Prostate gland (tissue), 2 donors: ENCODE measurements around the gene TNRC6B. TPM values are rescaled to one million over a fixed set of nuclear protein-coding genes. Genes with fewer than 3 reads are reported as not detected.
A peak's percentile ranks its signal among the peaks of the same experiment; 100 is the strongest.

Experiments
- DNase-seq: peaks from one replicate; pipeline ENCODE4 v3.0.0-alpha.2; 2019; ENCODE audit warnings: low spot score
- H3K27ac ChIP-seq, 2 donors: fragments of 200-600 bp; sonication (generic); 2 replicates each; pipeline ENCODE4 v1.5.1; 2017 to 2019
- H3K27me3 ChIP-seq: fragments of 200-600 bp; sonication (generic); replicated peaks from 2 replicates; pipeline ENCODE4 v1.5.1; 2019; ENCODE audit not compliant: insufficient read depth
- H3K36me3 ChIP-seq, 2 donors: fragments of 200-600 bp; sonication (generic); 1 replicate in 1 of 2; 2 replicates in 1 of 2; pipeline versions ENCODE4 v1.5.1 to v1.8.1; 2017 to 2019
- H3K4me1 ChIP-seq: fragments of 200-600 bp; sonication (generic); replicated peaks from 2 replicates; pipeline ENCODE4 v1.5.1; 2019
- H3K4me3 ChIP-seq, 2 donors: fragments of 200-600 bp; sonication (generic); 2 replicates each; pipeline ENCODE4 v1.5.1; 2017 to 2019
- H3K9me3 ChIP-seq: fragments of 200-600 bp; sonication (generic); 2 replicates; pipeline ENCODE4 v1.5.1; 2017
- CTCF ChIP-seq, 4 experiments: fragments of 200-600 bp in 2 of 4; fragments of 450-650 bp in 2 of 4; sonication (generic) in 2 of 4; IDR thresholded peaks; 1 replicate in 3 of 4; 2 replicates in 1 of 4; pipeline ENCODE4 v1.5.1; 2016 to 2019; ENCODE audit warnings: antibody characterized with exemption in 4 of 4, mild to moderate bottlenecking in 2 of 4, moderate library complexity in 2 of 4
- POLR2A ChIP-seq: fragments of 450-650 bp; IDR thresholded peaks from one replicate; pipeline ENCODE4 v1.6.1; 2016; ENCODE audit warnings: antibody characterized with exemption, mild to moderate bottlenecking
- POLR2AphosphoS5 ChIP-seq: sonication (generic); formaldehyde crosslinking; IDR thresholded peaks from one replicate; pipeline ENCODE4 v1.6.1; 2017; ENCODE audit warnings: antibody characterized with exemption
- WGBS: methylation state at CpG from one replicate; pipeline ENCODE4 v1.1.5; 2018; 5-methylcytosine and 5-hydroxymethylcytosine counted together
- intact Hi-C: fragments of 100-400 bp; cut with DNase I; formaldehyde crosslinking; loops from one replicate; pipeline ENCODE4 v1.14.2; 2022
- total RNA-seq, 2 donors: library from RNA; depleted of rRNA; stranded (reverse); fragments of >200 nt; gene quantifications; one replicate each; pipeline ENCODE4 v1.1.0, GENCODE V29; 2016

TNRC6B gene
- total RNA-seq, 2 donors from 2014 or later = 43.8 to 118 TPM

DNA sequence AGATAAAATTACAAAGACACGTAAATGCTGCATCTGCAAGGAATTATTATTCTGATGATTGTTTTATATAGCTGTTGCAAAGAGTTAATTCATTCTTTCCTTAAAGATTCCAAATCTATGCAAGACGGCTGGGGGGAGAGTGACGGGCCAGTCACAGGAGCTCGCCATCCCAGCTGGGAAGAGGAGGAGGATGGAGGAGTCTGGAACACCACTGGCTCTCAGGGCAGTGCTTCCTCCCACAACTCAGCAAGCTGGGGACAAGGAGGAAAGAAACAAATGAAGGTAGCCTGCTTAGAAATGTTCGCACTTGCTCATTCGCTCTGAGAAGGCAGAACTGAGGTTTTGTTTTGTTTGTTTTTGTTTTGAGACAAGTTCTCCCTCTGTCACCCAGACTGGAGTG lies 95.6 kb downstream of the TNRC6B start:
- no peak overlapping the region for H3K27ac ChIP-seq
- no peaks in the 10 kb centered on the region for H3K36me3 ChIP-seq
- no peak for TF ChIP-seq CTCF (IDR thresholded peaks at IDR 0.05)
- TF ChIP-seq POLR2AphosphoS5 = no peak
- no peak for TF ChIP-seq POLR2A
- H3K9me3 ChIP-seq = no peaks in the 10 kb centered on the region
- intact Hi-C loops = loop anchor here (10.0 kb wide), 2 partner anchors 99 to 229 kb away; partner anchors contain the start of gene TNRC6B
- H3K4me1 ChIP-seq = peaks cover 4% of the 10 kb centered on the region
- WGBS = 58% methylated on average over 6 of the region's 6 CpGs
- no peak overlapping the region for H3K4me3 ChIP-seq
- H3K27me3 ChIP-seq = no peaks in the 10 kb centered on the region
- DNase-seq = no peak

- Histone ChIP-seq H3K9me3 (no peaks in the 10 kb centered on the region), H3K4me3 (peak overlapping the region; percentile 18 to 24), H3K27me3 (no peaks in the 10 kb centered on the region), H3K36me3 (no peaks in the 10 kb centered on the region), H3K27ac (peak overlapping the region; percentile 84 to 87), H3K4me1 (peaks cover 4% of the 10 kb centered on the region)
- no peak for DNase-seq
- TF ChIP-seq POLR2AphosphoS5 (peak; percentile 19), CTCF (IDR thresholded peaks at IDR 0.05) (no peak), POLR2A (no peak)
- WGBS = 44% methylated on average over 10 of the region's 10 CpGs
- intact Hi-C loops = loop anchor here (5.0 to 10.0 kb wide), 3 partner anchors 70 to 232 kb away; partner anchors contain the start of genes ADSL and TNRC6B
Observed at GRCh38 chr22:40276996-40277823, 99.5 kb downstream of the TNRC6B start.

DNA sequence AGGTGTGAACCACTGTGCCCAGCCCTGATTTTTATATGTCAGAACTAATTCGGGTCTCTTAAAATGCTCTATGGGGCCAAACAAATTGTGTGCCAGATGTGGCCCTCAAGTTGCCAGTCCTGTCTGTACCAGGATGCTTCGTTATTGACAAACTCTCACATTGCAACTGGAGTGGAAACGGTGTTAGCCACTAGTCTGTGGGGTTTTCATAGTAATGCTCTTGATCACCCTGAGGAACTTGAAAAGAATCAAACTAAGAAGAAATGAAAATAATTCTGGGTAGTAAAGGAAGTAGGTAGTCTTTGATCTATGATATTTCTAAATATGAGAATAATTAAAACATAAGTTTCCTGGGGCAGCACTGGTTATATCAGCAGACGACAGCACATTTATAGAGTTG lies 101.3 kb downstream of the TNRC6B start:
- no peak overlapping the region for H3K27ac ChIP-seq
- H3K9me3 ChIP-seq = no peaks in the 10 kb centered on the region
- H3K4me3 ChIP-seq = no peak overlapping the region
- peaks cover 4% of the 10 kb centered on the region for H3K4me1 ChIP-seq
- intact Hi-C loops = loop anchor here (5.0 to 10.0 kb wide), 3 partner anchors 68 to 234 kb away; partner anchors contain the start of genes ADSL and TNRC6B
- 81% methylated on average over 4 of the region's 4 CpGs for WGBS
- DNase-seq = no peak
- no peaks in the 10 kb centered on the region for H3K36me3 ChIP-seq
- TF ChIP-seq POLR2A (no peak), CTCF (IDR thresholded peaks at IDR 0.05) (no peak), POLR2AphosphoS5 (no peak)
- H3K27me3 ChIP-seq = no peaks in the 10 kb centered on the region

GRCh38 chr22:40281717-40282116 lies 104.0 kb downstream of the TNRC6B start:
- no peaks in the 10 kb centered on the region for H3K4me1 ChIP-seq
- no peaks in the 10 kb centered on the region for H3K27me3 ChIP-seq
- peak; percentile 63 for DNase-seq
- no peak overlapping the region for H3K27ac ChIP-seq
- TF ChIP-seq POLR2A = no peak
- peak; percentile 39 for TF ChIP-seq POLR2AphosphoS5
- intact Hi-C loops = no loop called here
- 57% methylated on average over 2 of the region's 2 CpGs for WGBS
- no peaks in the 10 kb centered on the region for H3K9me3 ChIP-seq
- H3K4me3 ChIP-seq = no peak overlapping the region
- no peaks in the 10 kb centered on the region for H3K36me3 ChIP-seq

DNA sequence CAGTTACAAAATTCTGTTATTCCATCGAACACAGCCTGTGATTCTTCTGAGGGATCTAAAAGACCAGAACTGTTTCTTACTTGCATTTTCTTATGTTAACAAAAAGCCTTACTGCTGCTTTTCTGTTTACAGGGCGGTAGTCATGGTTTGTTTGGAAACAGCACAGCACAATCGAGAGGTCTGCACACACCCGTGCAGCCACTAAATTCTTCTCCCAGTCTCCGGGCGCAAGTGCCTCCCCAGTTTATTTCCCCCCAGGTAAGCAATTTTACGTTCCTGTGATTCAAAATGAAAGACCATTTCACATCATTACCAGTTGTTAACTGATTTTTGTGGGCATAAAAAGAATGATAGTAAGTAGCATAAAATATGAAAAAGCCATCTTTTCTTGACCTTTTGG lies 107.8 kb downstream of the TNRC6B start:
- peaks cover 0 to 6% of the 10 kb centered on the region in 2 donors for H3K36me3 ChIP-seq
- intact Hi-C loops = no loop called here
- no peaks in the 10 kb centered on the region for H3K4me1 ChIP-seq
- no peak overlapping the region for H3K27ac ChIP-seq
- H3K27me3 ChIP-seq = no peaks in the 10 kb centered on the region
- no peak overlapping the region for H3K4me3 ChIP-seq
- no peaks in the 10 kb centered on the region for H3K9me3 ChIP-seq
- TF ChIP-seq POLR2AphosphoS5 = no peak
- TF ChIP-seq POLR2A = no peak
- TF ChIP-seq CTCF (IDR thresholded peaks at IDR 0.05) = no peak
- no peak for DNase-seq
- 82% methylated on average over 7 of the region's 7 CpGs for WGBS
